Stimulated activated CD8-positive, alpha-beta memory T cell treated with anti-CD3 and anti-CD28 coated beads, Interleukin-15, amount 100 ng/mL, for 48 hours (primary cell): ENCODE data around the gene UPF1.

Experiments used
- DNase-seq, 2 donors: peaks; one replicate each; pipeline ENCODE4 v3.0.0-alpha.2; 2020; ENCODE audit warnings: low read depth in 2 of 2

The UPF1 gene

GRCh38 chr19:18840288-18841267 lies 8.8 kb downstream of the UPF1 start:
- no peak for DNase-seq

GRCh38 chr19:18841400-18841799 lies 9.6 kb downstream of the UPF1 start:
- DNase-seq, result no peak

- no peak for DNase-seq
Observed at GRCh38 chr19:18842166-18842565, 10.4 kb downstream of the UPF1 start.

- DNase-seq, result no peak
Observed at GRCh38 chr19:18843960-18844359, 12.2 kb downstream of the UPF1 start.

GRCh38 chr19:18844806-18845329 lies 13.1 kb downstream of the UPF1 start:
- no peak for DNase-seq

- DNase-seq, result no peak
Observed at GRCh38 chr19:18845961-18846360, 14.2 kb downstream of the UPF1 start.

GRCh38 chr19:18846862-18847548 lies 15.2 kb downstream of the UPF1 start:
- DNase-seq, result peak; percentile 34 to 37

GRCh38 chr19:18847549-18848463 lies 16.0 kb downstream of the UPF1 start:
- DNase-seq, result no peak

- peak in 1 of 2 donors; percentile 53 for DNase-seq
Observed at GRCh38 chr19:18848878-18849661, 17.3 kb downstream of the UPF1 start.

- DNase-seq, result no peak
Observed at GRCh38 chr19:18849838-18850400, 18.2 kb downstream of the UPF1 start.

GRCh38 chr19:18850471-18851375 lies 19.0 kb downstream of the UPF1 start:
- no peak for DNase-seq

GRCh38 chr19:18851673-18852325 lies 20.0 kb downstream of the UPF1 start:
- DNase-seq, result no peak

- DNase-seq, result no peak
Observed at GRCh38 chr19:18852648-18853047, 20.9 kb downstream of the UPF1 start.

GRCh38 chr19:18853755-18854427 lies 22.1 kb downstream of the UPF1 start:
- no peak for DNase-seq

- no peak for DNase-seq
Observed at GRCh38 chr19:18854982-18855381, 23.2 kb downstream of the UPF1 start.

- no peak for DNase-seq
Observed at GRCh38 chr19:18855647-18856384, 24.1 kb downstream of the UPF1 start.

GRCh38 chr19:18856385-18857126 lies 24.8 kb downstream of the UPF1 start:
- DNase-seq, result no peak
